ENCODE results near the gene PHKB. TPM values are rescaled to one million over a fixed set of nuclear protein-coding genes. Genes with fewer than 3 reads are reported as not detected.
A peak's percentile ranks its signal among the peaks of the same experiment; 100 is the strongest.

The PHKB gene
- total RNA-seq, 1 donor from 2014 or later: 44.5 TPM

GRCh38 chr16:47627085-47627639 is 166.0 kb downstream of the PHKB start:
- DNase-seq (ENCODE audit: low read depth) (no peak), FAIRE-seq (no peak)
- Histone ChIP-seq H3K27me3 (ENCODE audit: control insufficient read depth, insufficient read depth, low read length) (no peaks in the 10 kb centered on the region), H3K36me3 (ENCODE audit: control insufficient read depth, insufficient read depth, low read length) (no peaks in the 10 kb centered on the region), H3K4me3 (ENCODE audit: low read depth, low read length) (no peak overlapping the region)
- no peak for TF ChIP-seq CTCF (IDR thresholded peaks at IDR 0.05; ENCODE audit: insufficient read depth, low read length, severe bottlenecking)

GRCh38 chr16:47627721-47628120 is 166.6 kb downstream of the PHKB start:
- H3K4me3 ChIP-seq (ENCODE audit: low read depth, low read length): no peak overlapping the region
- DNase-seq (ENCODE audit: low read depth): no peak
- TF ChIP-seq CTCF (IDR thresholded peaks at IDR 0.05; ENCODE audit: insufficient read depth, low read length, severe bottlenecking): no peak
- H3K36me3 ChIP-seq (ENCODE audit: control insufficient read depth, insufficient read depth, low read length): no peaks in the 10 kb centered on the region
- FAIRE-seq: no peak
- H3K27me3 ChIP-seq (ENCODE audit: control insufficient read depth, insufficient read depth, low read length): no peaks in the 10 kb centered on the region

GRCh38 chr16:47631131-47631530 is 170.0 kb downstream of the PHKB start:
- no peaks in the 10 kb centered on the region for H3K36me3 ChIP-seq (ENCODE audit: control insufficient read depth, insufficient read depth, low read length)
- no peak overlapping the region for H3K4me3 ChIP-seq (ENCODE audit: low read depth, low read length)
- no peak for TF ChIP-seq CTCF (IDR thresholded peaks at IDR 0.05; ENCODE audit: insufficient read depth, low read length, severe bottlenecking)
- DNase-seq (ENCODE audit: low read depth): no peak
- H3K27me3 ChIP-seq (ENCODE audit: control insufficient read depth, insufficient read depth, low read length): no peaks in the 10 kb centered on the region
- no peak for FAIRE-seq

- H3K27me3 ChIP-seq (ENCODE audit: control insufficient read depth, insufficient read depth, low read length): no peaks in the 10 kb centered on the region
- FAIRE-seq (no peak), DNase-seq (ENCODE audit: low read depth) (peak; percentile 6)
- no peak overlapping the region for H3K4me3 ChIP-seq (ENCODE audit: low read depth, low read length)
- TF ChIP-seq CTCF (IDR thresholded peaks at IDR 0.05; ENCODE audit: insufficient read depth, low read length, severe bottlenecking): no peak
- H3K36me3 ChIP-seq (ENCODE audit: control insufficient read depth, insufficient read depth, low read length): peaks cover 7% of the 10 kb centered on the region
Observed at GRCh38 chr16:47634126-47634525, 173.0 kb downstream of the PHKB start.

- no peak for DNase-seq (ENCODE audit: low read depth)
- Histone ChIP-seq H3K27me3 (ENCODE audit: control insufficient read depth, insufficient read depth, low read length) (no peaks in the 10 kb centered on the region), H3K4me3 (ENCODE audit: low read depth, low read length) (no peak overlapping the region), H3K36me3 (ENCODE audit: control insufficient read depth, insufficient read depth, low read length) (peaks cover 7% of the 10 kb centered on the region)
- no peak for FAIRE-seq
- no peak for TF ChIP-seq CTCF (IDR thresholded peaks at IDR 0.05; ENCODE audit: insufficient read depth, low read length, severe bottlenecking)
Observed at GRCh38 chr16:47634727-47635126, 173.6 kb downstream of the PHKB start.

- Histone ChIP-seq H3K4me3 (ENCODE audit: low read depth, low read length) (no peak overlapping the region), H3K36me3 (ENCODE audit: control insufficient read depth, insufficient read depth, low read length) (peaks cover 7% of the 10 kb centered on the region), H3K27me3 (ENCODE audit: control insufficient read depth, insufficient read depth, low read length) (no peaks in the 10 kb centered on the region)
- no peak for FAIRE-seq
- TF ChIP-seq CTCF (IDR thresholded peaks at IDR 0.05; ENCODE audit: insufficient read depth, low read length, severe bottlenecking): no peak
- no peak for DNase-seq (ENCODE audit: low read depth)
Observed at GRCh38 chr16:47636501-47637099, 175.5 kb downstream of the PHKB start.
